Measurements from ENCODE around the gene DOLPP1.

DOLPP1 gene

GRCh38 chr9:129139233-129139992 is 58.5 kb downstream of the DOLPP1 start:
- peak; percentile 82 for DNase-seq (ENCODE audit: low spot score)

- peak; percentile 93 for DNase-seq (ENCODE audit: low spot score)
Observed at GRCh38 chr9:129139993-129140396, 59.1 kb downstream of the DOLPP1 start.

Data from LoVo (cell line).